Adrenal gland (tissue), 5 donors: ENCODE data around the gene CCL25.

Experiments used
- CTCF ChIP-seq, 6 experiments: fragments of 450-650 bp in 4 of 6; fragments of 200-600 bp in 2 of 6; sonication (generic) in 1 of 6; IDR thresholded peaks; 1 replicate in 5 of 6; 2 replicates in 1 of 6; pipeline versions ENCODE4 v1.5.1 to v1.8.0; 2016 to 2021; ENCODE audit warnings: antibody characterized with exemption in 6 of 6, mild to moderate bottlenecking in 2 of 6, moderate library complexity in 1 of 6
- POLR2A ChIP-seq, 2 donors: fragments of 450-650 bp; IDR thresholded peaks; one replicate each; pipeline ENCODE4 v1.6.1; 2017; ENCODE audit warnings: antibody characterized with exemption in 2 of 2, mild to moderate bottlenecking in 2 of 2, moderate library complexity in 1 of 2
- donor health status: DM: no; HTN: no; CAD: no.

GRCh38 chr19:8064911-8065874 lies 12.6 kb downstream of the CCL25 start:
- TF ChIP-seq CTCF (IDR thresholded peaks at IDR 0.05) = no peak
- TF ChIP-seq POLR2A (IDR thresholded peaks at IDR 0.05) = no peak
